Ectodermal cell (in vitro differentiated cells): ENCODE results near the gene ATP8B1.

Experiments used
- H3K27ac ChIP-seq: 2 replicates; pipeline ENCODE4 v1.7.0; 2013; ENCODE audit warnings: mild to moderate bottlenecking, low read depth, low read length; ENCODE audit not compliant: insufficient read depth, poor library complexity, severe bottlenecking
- H3K27me3 ChIP-seq: 2 replicates; pipeline ENCODE4 v1.7.0; 2013; ENCODE audit warnings: mild to moderate bottlenecking, low read length; ENCODE audit not compliant: insufficient read depth, control insufficient read depth, poor library complexity, severe bottlenecking
- H3K36me3 ChIP-seq: one replicate; pipeline ENCODE4 v1.7.0; 2013; ENCODE audit warnings: low read length; ENCODE audit not compliant: control insufficient read depth, insufficient read depth
- H3K4me1 ChIP-seq: one replicate; pipeline ENCODE4 v1.7.0; 2013; ENCODE audit warnings: low read length; ENCODE audit not compliant: control insufficient read depth, insufficient read depth
- H3K4me3 ChIP-seq: 2 replicates; pipeline ENCODE4 v1.7.0; 2013; ENCODE audit warnings: low read depth, low read length, control low read depth; ENCODE audit not compliant: insufficient read depth
- H3K9me3 ChIP-seq: 2 replicates; pipeline ENCODE4 v1.7.0; 2013; ENCODE audit warnings: mild to moderate bottlenecking, low read length, moderate library complexity; ENCODE audit not compliant: control insufficient read depth
- WGBS, 2 experiments: methylation state at CpG; one replicate each; pipeline ENCODE4 v1.1.7; 2013; ENCODE audit warnings: missing lambda C conversion rate in 2 of 2; 5-methylcytosine and 5-hydroxymethylcytosine counted together

Gene ATP8B1

DNA sequence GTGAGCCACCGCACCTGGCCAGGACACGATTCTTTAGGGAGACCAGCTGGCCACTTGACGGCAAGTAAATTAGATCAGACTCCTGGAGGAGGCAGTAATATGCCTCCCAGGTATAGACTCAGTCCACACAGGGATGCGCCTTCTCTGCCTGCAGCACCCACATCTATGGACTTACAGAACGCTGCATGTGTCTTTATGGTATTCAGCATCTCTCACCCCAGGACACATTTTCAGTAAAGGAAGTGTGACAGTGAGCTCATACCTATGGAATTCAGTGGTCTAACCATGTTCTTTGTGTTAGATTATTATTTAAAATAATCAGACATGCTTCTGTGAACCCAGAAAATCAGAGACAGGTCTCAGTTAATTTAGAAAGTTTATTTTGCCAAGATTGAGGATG is 175.6 kb downstream of the ATP8B1 start:
- H3K36me3 ChIP-seq, result no peaks in the 10 kb centered on the region
- no peaks in the 10 kb centered on the region for H3K27me3 ChIP-seq
- H3K4me1 ChIP-seq, result no peaks in the 10 kb centered on the region
- H3K27ac ChIP-seq, result no peak overlapping the region
- no peak overlapping the region for H3K4me3 ChIP-seq
- no peaks in the 10 kb centered on the region for H3K9me3 ChIP-seq
- 79 to 88% methylated on average over 5 of the region's 5 CpGs for WGBS, 2 experiments

DNA sequence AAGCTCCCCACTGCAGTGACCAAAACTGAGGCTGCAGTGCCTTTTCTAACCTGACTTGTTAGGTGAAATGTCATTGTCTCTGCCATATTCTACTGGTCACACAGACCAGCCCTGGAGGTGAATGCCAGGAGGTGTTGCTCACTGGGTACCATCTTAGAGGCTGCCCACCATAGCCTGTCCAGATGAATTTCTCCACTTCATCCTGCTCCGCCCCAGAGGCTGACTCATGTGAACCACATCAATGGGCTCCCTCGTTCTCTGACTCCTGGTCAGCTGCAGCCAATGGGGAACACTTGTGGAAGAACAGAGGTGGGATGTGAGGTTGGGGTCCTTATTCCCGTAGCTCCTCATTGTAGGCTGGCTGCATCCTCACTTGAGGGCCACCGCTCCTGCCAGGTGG is 178.1 kb downstream of the ATP8B1 start:
- WGBS, 2 experiments, result 86 to 92% methylated on average over 4 of the region's 4 CpGs
- no peaks in the 10 kb centered on the region for H3K27me3 ChIP-seq
- H3K4me1 ChIP-seq, result peaks cover 5% of the 10 kb centered on the region
- H3K4me3 ChIP-seq, result no peak overlapping the region
- no peaks in the 10 kb centered on the region for H3K36me3 ChIP-seq
- no peak overlapping the region for H3K27ac ChIP-seq
- H3K9me3 ChIP-seq, result no peaks in the 10 kb centered on the region

DNA sequence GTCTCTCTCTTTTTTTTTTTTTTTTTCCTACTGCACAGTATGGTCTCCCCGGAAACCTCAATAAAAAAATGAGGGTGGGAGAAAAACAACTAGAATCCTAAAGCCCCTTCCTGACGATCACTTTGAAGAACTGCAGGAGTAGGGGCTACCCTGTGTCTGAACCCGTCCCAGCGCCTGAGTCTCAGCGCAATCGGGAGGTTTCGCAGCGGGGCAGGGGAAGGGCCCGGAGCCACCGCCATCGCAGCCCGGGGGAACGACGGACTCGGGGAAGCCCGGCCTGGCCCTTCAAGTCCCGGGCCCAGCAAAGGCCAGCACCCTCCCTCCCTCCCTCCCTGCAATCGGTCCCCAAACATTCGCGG is 181.9 kb downstream of the ATP8B1 start:
- Histone ChIP-seq H3K4me1 (peaks cover 5% of the 10 kb centered on the region), H3K27me3 (no peaks in the 10 kb centered on the region), H3K4me3 (peak overlapping the region; percentile 82), H3K36me3 (peaks cover 3% of the 10 kb centered on the region), H3K9me3 (no peaks in the 10 kb centered on the region), H3K27ac (peak overlapping the region; percentile 41)
- 0 to 1% methylated on average over 20 of the region's 20 CpGs for WGBS, 2 experiments

DNA sequence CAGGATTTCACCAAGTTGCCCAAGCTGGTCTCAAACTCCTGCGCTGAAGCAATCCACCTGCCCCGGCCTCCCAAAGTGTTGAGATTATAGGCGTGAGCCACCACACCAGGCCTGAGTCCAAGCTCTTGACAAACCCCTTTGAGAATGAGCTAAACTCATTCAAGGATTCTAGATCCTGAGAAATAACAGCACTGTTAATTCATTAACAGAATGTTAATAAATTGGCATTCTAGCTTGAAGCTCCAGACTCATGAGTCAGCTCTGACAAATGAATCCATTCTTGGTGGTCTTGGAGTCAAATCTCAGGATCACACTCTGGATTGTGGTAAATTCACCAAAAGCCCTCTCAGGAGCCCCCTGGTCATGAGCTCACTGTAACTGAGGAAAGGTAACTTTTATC is 183.2 kb downstream of the ATP8B1 start:
- Histone ChIP-seq H3K27ac (no peak overlapping the region), H3K9me3 (no peaks in the 10 kb centered on the region), H3K27me3 (no peaks in the 10 kb centered on the region), H3K4me3 (no peak overlapping the region), H3K36me3 (peaks cover 12% of the 10 kb centered on the region), H3K4me1 (peaks cover 5% of the 10 kb centered on the region)
- WGBS, 2 experiments, result 94 to 97% methylated on average over 3 of the region's 3 CpGs

DNA sequence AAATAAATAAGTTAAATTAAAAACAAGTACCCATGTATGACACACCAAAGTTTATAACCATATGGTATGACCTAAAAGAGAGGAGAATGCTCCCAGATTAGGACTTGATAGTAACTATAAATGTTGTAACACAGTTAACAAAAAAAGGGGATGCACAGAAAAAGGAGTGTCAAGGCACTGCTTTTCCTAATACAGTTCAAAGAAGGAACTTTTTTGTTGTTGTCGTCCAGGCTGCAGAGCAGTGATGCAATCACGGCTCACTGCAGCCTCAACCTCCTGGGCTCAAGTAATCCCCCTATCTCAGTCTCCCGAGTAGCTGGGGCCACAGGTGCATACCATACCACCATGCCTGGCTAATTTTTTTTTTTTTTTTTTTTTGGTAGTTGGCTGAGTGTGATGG is 184.2 kb downstream of the ATP8B1 start:
- Histone ChIP-seq H3K27me3 (no peaks in the 10 kb centered on the region), H3K4me1 (peaks cover 5% of the 10 kb centered on the region), H3K27ac (no peak overlapping the region), H3K36me3 (peaks cover 18% of the 10 kb centered on the region), H3K9me3 (no peaks in the 10 kb centered on the region), H3K4me3 (no peak overlapping the region)
- WGBS, 2 experiments, result 89 to 92% methylated on average over 3 of the region's 3 CpGs

DNA sequence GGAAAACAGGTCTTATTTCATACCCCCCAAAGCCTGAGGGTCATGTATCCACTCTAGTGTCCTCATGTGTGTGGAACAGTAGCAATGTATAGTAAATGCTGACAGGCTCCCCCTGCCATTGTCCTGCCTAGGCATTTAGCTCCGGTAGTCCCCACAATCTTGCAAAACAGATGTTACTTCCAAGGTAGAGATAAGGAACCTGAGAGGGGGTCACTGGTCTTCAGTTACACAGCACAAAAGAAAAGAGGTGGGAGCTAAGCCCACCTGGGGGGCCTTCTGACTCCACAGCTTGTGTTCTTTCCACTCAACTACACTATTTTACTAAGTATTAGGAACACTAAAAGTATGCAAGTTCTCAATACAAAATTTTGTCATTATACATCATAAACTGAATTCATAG is 199.2 kb downstream of the ATP8B1 start:
- WGBS, 2 experiments, result 94 to 96% methylated on average over 1 of the region's 1 CpG
- Histone ChIP-seq H3K36me3 (peaks cover 37% of the 10 kb centered on the region), H3K27me3 (no peaks in the 10 kb centered on the region)

More for the DNA sequence above, 199.2 kb downstream of the ATP8B1 start:
- no peaks in the 10 kb centered on the region for H3K9me3 ChIP-seq
- no peaks in the 10 kb centered on the region for H3K4me1 ChIP-seq
- H3K4me3 ChIP-seq, result no peak overlapping the region
- no peak overlapping the region for H3K27ac ChIP-seq
